T-helper 2 cell (primary cell): ENCODE results near the gene SMURF1.
"Not testable (repeated sequence)": the region's sequence is repeated elsewhere in the genome, so short reads cannot be mapped to it uniquely, and the experiment has no call there.

ENCODE experiments used
- DNase-seq, 5 experiments: peaks; one replicate each; pipeline versions ENCODE4 v3.0.0 to v3.0.0-alpha.2; 2012 to 2022
- total RNA-seq, 2 donors: gene quantifications; one replicate each; lab custom pipeline; 2026; lab: John Stamatoyannopoulos, UW

Gene SMURF1
- 53.3 to 135 reads per million in 2 donors for total RNA-seq

DNA sequence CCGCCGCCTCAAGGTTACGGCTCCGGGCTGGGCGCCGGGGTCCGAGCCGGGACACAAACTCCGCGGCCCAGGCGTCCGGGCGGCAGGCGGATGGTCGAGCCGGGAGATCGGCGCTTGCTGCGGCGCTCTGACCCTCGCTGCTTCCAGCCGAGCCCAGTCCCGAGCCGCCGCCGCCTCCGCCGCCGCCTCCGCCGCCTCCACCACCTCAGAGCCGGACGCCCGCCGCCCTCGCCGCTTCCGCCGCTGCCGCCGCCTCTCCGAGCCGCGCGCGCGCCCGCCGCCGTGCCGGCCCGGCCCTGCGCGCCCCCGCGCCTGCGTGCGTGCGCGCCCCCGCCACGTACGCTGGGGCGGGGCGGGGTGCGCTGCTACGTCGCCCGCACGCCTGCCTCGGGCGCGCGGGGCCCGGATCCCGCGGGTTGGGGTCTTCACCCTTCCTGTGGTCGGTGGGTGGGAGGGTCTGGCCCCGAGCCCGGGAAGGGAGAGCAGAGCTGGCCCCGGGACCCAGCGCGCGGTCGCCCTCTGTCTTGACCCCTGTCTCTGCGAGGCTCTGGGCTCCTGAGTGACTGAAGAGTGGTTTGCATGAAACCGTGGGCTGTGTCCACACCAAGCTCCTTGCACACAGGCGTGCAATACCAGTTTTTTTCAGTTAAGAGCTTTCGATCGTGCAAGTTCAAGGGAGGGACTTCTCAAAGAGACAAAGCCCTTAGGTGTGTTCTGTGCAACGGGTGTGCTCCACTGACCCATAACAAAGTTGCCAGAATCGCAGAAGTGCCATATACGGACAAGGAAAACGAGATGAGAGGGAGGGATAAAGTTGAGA lies at the start of gene SMURF1:
SMURF1 (minus strand) TSS at position 256 of the 820 bp plus-strand sequence. CDS start 328 bp downstream, outside the sequence.
- DNase-seq, result peak; percentile 44 to 90 (median 62)

DNA sequence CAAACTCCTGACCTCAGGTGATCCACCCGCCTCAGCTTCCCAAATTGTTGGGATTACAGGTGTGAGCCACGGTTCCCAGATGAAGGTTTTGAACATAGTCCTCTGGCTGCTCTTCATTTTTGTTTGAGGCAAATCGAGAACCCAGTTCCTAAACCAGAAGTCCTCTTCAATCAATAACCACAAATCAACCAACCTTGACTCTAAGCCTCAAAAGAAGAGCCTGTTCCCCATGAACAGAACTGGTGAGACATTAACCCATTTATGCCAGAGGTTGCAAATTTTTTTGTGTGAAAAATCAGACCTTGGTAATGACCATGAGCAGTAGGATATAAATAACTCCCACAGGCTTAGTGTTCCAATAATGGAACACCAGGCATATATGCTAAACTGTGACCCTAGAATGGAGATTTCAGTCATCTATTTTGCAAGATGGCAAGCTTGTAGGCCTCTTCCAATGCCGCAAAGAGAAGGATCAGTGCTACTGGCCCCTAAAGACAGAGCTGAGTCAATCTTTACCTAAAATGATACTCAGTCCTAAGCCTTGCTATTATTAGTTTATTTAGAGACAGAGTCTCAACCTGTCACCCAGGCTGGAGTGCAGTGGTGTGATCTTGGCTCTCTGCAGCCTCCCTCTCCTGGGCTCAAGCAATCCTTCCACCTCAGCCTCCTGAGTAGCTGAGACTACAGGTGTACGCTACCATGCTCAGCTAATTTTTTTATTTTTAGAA lies 48.1 kb upstream of the SMURF1 start:
- DNase-seq, result no peak

DNA sequence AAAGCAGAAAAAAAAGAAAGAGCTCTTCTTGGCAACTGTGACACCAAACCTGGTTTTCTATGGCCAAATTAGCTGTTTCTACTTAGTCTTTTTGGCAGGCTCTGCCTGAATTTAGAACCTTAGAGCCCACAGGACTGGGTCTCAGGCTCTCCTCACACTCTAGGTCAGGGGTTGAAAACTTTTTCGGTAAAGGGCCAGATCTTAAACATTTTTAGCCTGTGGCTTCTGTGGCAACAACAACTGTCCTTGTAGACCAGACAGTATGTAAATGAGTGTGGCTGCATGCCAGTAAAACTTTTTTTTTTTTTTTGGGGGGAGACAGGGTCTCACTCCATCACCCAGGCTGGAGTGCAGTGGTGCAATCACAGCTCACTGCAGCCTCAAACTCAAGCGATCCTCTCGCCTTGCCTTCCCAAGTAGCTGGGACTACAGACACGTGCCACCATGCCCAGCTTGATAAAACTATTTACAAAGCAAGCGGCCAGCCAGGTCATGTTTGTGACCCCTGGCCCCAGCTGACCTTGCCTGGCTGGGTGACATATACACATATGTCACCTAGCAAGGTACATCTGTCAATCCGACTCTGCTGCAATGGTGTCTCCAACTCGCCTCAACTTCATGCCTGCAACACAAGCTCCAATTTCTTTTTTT lies 46.6 kb upstream of the SMURF1 start:
- no peak for DNase-seq

DNA sequence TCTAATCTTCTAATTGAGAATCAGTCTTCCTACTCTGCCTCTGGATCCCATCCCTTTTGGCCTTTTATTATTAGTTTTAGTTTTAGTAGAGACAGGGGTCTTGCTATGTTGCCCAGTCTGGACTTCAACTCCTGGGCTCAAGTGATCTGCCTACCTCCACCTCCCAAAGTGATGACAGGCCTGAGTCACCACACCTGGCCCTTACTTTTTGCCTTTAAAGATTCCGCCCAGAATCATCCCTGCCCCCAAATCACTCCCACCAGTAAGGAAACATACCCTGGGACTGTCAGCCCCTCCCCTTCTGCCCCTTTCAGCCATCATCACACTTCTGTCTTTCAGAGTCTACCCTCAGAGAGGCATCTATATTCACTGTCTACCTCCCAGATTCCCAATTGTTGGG lies 45.3 kb upstream of the SMURF1 start:
- no peak for DNase-seq

DNA sequence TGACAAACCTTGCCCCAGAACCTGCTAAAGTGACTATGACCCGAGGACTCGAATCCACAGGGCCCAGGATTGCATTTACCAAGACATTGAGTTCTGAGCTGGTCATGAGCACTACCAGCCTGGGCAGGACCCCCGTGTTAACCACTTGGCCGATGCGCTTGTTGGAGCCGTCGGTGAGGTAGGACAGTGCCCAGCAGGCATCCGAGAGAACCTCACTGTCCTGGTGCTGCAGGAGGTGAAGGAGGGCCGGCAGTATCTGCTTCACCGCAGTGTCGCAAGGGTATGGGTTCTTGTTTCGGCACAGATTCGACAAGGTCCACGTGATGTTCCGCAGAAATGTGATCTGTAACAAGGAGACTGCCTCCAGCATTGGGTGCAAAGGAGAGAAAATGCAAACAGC lies 44.3 kb upstream of the SMURF1 start:
- DNase-seq, result no peak

DNA sequence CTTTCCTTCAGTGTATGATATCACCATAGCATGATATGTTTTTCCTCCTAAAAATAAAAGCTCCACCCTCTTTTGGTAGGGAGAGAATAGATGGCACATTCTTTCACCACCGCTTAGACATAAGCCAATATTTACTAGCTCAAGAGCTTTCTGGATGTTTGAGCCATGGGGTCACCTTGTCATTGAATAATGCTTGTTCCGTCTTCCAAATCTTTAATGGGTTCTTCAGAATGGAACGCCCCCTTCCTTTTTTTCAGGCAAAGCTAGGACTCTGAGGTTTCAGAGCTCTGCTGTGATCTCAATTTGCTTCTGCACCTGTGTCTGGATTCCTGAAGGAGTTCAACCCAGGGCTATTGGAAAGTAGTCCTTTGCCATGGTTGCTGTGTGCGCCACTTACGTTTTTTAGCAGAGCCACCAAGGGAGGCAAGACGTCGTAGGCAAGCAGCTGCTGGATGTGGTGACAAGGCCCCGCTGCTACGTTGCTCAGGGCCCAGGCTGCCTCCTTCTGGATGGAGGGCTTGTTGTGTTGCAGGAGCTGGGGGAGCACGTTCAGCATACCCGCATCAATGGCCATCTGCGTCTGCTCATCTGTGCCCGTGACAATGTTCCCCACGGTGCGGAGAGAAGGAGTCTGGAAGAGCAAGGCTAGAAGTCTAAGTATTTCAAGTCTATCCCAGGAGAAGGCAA lies 40.8 kb upstream of the SMURF1 start:
- DNase-seq, result no peak

DNA sequence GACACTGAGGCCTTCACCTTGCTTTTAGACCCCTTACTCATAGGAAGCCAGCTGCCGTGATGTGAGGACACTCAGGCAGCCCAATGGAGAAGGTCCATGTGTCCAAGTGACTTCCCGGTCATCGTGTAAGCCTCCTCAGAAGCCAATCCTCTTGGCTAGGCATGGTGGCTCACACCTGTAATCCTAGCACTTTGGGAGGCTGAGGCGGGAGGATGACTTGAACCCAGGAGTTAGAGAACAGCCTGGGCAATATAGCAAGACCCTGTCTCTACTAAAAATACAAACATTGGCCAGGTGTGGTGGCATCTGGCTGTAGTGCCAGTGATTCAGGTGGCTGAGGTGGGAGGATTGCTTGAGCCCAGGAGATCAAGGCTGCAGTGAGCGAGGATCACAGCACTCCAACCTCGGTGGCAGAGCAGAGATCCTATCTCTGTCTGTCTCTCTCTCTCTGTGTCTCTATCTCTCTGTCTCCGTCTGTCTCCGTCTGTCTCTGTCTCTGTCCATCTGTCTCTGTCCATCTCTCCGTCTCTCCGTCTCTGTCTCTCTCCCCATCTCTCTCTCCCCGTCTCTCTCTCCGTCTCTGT lies 36.3 kb upstream of the SMURF1 start:
- DNase-seq, result no peak

DNA sequence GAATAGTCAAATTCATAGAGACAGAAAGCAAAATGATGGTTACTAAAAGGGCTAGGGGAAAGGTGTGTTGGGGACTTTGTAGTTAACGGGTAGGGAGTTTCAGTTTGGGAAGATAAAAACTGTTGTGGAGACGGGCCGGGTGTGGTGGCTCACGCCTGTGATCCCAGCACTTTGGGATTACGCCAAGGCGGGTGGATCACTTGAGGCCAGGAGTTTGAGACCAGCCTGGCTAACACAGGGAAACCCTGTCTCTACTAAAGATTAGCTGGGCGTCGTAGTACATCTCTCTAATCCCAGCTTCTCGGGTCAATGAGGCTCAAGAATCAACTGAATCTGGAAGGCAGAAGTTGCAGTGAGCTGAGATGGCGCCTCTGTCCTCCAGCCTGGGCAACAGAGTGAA lies 33.3 kb upstream of the SMURF1 start:
- no peak for DNase-seq

DNA sequence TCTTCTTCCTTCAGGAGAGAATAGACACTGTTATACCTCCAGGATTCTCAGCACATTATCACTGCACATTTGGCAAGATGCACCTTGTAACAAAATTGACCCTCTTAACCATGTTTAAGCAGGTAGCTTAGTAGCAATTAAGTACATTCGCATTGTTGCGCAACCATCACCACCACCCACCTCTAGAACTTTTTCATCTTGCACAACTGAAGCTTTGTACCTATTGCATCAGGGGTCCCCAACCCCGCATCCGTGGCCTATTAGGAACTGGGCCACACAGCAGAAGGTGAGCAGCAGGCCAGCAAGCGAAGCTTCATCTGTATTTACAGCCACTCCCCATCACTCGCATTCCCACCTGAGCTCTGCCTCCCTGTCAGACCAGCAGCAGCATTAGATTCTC lies 29.9 kb upstream of the SMURF1 start:
- DNase-seq, result no peak

DNA sequence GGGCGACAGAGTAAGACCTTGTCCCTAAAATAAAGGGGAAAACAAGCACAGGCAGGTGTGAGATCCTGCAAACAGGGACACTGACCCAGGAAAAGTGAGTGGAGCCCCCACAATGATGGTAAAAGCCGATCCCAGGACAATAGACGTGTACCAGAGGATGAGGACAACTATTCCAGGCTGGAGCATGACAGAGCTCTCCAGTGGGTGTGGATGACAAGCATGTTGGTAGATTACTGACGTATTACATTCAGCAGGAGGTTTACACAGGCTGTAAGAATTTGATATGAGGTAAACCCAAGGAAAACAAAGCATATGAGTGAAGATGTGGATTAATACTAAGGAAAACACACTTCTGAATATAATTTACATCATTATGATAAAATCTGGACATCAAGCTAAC lies 27.8 kb upstream of the SMURF1 start:
- no peak for DNase-seq

DNA sequence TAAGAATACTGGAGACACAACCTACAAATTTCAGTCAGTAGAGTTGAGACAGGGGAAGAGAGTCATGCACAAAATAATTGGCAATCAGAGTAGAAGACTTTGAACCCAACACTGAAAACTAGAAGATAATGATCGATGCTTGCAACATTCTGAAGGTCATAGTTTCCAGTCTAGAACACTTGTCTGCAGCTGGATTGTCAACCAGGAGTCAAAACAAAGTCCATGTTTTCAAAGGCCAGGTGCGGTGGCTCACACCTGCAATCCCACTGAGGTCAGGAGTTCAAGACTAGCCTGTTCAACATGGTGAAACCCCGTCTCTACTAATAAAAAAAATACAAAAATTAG lies 26.8 kb upstream of the SMURF1 start:
- no peak for DNase-seq

DNA sequence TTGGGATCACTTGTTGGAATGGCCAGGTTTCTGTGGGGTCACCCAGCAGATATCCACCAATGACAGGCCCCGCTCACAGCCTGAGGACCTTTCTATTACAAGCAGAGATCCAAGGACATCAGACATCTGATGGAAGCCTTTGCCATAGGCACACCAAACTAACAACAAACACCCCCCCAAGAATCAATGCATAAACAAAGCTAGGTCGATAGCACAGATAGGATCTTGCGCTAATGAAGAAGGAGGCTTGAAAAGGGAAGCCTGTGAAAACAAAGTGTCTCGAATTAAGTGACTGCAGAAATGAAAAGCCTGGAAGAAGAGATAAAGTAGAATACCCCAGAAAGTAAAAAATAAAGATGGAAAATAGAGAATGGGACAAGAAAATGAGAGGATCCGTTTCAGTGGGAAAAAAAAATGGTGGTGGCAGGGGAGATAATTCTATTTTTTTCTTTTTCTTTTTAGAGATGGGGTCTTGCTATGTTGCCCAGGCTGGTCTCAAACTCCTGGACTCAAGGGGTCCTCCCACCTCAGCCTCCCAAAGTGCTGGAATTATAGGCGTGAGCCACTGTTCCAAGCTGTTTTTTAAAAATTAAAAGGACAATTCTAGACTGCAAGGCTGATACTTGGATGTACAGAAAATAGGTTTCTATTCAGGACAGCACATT lies 26.3 kb upstream of the SMURF1 start:
- DNase-seq, result no peak

DNA sequence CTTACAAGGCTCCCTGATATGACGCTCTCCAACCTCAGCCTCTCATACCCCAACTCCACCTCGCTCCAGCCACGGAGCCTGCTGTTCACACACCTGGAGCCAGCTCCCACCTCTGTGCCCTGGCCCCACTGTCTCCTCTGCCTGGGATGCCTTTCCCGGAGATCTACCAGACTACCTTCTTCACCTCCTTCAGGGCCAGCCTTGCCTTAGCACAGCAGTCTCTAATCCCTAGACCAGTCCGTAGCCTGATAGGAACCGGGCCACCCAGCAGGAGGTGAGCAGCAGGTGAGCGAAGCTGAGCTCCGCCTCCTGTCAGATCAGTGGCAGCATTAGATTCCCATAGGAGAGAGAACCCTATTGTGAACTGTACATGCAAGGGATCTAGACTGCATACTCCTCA lies 23.2 kb upstream of the SMURF1 start:
- no peak for DNase-seq

DNA sequence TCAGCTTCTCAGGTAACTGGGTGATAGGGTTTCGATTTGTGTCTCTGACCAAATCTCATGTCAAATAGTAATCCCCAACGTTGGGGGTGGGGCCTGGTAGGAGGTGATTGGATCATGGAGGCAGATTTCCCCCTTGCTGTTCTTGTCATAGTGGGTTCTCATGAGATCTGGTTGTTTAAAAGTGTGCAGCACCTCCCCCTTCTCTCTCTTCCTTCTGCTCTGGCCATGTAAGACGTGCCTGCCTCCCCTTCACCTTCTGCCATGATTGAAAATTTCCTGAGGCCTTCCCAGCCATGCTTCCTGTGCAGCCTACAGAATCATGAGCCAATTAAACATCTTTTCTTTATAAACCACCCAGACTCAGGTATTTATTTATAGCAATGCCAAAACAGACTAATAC lies 21.9 kb upstream of the SMURF1 start:
- no peak for DNase-seq

DNA sequence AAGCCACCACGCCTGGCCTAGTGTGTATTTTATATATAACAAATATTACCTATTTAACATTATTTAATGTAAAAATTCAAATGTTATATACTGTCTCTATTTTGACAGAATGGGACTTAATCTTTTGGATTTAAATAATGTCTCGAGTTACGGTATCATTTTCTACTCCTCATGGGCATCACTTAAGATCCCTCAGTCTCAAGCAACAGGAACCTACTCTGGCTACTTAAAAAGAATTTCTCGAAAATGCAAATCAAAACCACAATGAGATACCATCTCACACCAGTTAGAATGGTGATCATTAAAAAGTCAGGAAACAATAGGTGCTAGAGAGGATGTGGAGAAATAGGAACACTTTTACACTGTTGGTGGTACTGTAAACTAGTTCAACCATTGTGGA lies 19.8 kb upstream of the SMURF1 start:
- not testable (repeated sequence) for DNase-seq

DNA sequence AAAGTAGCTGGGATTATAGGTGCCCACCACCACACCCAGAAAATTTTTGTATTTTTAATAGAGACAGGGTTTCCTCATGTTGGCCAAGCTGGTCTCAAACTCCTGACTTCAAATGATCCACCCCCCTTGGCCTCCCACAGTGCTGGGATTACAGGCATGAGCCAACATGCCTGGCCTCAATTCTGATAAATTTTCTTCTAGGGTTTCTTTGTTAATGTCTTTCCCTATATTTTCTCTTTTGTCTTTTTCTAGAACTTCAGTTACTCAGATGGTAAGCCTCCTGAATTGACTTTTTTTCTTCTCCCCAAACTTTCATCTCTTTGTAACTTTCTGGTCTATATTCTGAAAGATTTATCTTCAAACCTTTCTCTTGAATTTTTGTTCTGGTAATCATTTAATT lies 12.7 kb upstream of the SMURF1 start:
- DNase-seq, result no peak

DNA sequence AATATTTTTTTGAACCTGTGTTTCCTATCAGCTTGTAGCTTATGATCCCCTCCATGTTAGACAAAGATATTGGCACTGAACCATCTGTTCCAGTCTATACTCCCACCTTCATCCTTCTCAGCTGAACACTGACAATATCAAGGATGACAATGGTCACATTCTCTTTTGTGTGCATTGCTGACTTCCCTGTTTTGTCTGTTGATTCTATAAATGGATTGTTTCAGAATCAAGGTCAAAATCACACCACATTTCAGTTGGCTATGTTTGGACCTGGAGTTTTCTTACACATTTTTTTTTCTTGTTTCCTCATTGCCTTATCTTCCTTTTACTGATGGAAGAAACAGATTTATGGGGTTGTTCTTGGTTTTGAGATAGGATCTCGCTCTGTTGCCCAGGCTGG lies 11.3 kb upstream of the SMURF1 start:
- DNase-seq, result no peak

DNA sequence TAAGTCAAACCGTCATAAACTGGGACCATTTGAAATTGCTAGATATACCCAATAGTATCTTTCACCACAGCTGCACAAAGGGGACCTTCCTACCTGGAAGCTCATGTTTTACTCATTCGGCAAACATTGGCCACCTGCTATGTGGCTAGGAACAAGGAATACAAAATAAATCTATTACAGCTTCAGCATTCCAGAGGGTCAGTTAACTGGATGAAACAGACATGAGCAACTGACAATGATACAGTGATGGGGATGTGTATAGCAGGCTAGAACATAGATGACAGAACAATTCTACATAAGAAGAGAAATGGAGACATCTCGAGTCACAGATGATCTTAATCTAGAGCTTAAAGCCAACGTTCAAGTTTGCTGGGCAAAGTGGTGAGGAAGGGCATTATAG lies 3.1 kb upstream of the SMURF1 start:
- no peak for DNase-seq

DNA sequence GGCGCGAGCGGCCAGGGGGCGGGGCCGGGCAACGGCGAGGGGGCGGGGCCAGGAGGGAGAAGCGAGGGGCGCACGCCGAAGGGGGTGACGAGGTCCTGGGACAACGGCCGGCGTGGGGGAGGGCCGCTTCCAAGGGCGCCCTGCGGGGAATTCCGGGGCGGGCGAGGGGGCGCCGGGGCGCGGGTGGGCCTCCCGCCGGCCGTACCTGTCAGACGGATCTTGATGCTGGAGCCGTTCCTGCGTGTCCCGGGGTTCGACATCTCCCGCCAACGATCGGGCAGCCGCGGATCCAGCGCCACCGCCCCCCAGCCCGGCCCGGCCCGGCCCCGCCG lies 421 bp downstream of the SMURF1 start:
- DNase-seq, result no peak

DNA sequence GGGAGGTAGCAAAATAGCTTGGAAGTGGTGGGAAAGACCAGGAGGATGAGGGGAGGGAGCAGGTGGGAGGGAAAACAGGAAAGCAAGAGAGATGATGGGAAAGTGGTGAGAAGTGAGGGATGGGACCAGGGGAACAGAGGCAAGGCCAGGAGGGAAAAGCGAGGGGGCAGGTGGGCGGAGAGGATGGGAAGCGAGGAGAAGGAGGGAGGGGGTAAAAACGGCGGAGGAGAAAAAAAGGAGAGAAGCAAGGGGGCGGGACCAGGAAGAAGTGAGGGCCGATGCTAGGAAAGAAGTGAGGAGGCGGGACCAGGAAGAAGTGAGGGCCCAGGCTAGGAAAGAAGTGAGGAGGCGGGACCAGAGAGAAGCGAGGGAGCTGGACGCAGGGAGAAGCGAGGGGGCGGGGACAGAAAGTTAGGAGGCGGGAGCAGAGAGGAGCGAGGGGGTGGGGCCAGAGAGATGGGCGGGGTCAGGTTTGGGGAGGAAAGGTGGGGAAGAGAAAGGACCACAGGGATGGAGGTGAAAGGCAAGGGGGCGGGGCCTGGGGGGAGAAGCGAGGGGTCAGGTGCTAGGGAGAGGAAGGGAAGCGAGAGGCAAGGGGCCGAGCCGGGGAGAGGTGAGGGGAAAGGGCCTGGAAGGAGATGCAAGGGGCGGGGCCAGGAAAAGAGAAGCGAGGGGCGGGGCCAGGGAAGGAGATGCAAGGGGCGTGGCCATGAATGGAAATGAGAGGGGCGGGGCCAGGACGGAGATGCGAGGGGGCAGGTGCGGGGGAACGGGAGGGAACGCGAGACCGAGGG lies 984 bp downstream of the SMURF1 start:
- peak; percentile 78 to 95 (median 90) for DNase-seq
